Activated CD4-positive, alpha-beta T cell treated with anti-CD3 and anti-CD28 coated beads, Interleukin-2, amount 50 U/mL, for 4 hours (primary cell): ENCODE measurements around the gene MIEF1.

ENCODE experiments used
- DNase-seq, 2 experiments: peaks; one replicate each; pipeline ENCODE4 v3.0.0-alpha.2; 2020

The MIEF1 gene

DNA sequence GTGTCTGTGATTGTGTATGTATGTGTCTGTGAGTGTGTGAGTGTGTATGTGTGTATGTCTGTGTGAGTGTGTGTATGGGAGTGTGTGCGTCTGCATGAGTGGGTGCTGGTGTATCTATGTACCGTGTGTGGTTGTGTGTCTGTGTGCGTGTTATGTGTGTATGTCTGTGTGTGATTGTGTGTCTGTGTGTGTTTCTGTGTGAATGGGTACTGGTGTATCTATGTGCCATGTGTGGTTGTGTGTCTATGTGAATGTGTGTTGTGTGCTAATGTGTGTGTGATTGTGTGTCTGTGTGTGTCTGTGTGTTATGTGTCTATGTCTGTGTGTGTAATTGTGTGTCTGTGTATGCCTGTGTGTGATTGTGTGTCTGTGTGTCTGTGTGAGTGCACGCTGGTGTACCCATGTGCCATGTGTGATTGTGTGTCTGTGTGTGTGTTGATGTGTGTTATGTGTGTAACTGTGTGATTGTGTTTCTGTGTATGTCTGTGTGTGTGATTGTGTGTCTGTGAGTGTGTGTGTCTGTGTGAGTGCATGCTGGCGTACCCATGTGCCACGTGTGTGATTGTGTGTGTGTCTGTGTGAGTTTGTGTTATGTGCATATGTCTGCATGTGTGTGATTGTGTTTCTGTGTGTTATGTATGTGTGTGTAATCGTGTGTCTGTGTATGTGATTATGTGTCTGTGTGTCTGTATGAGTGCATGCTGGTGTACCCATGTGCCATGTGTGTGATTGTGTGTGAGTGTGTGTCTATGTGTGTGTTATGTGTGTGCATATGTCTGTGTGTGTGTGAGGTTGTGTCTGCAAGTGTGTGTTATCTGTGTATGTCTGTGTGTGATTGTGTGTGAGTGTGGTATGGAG lies 61.7 kb downstream of the MIEF1 start:
- DNase-seq, result no peak

DNA sequence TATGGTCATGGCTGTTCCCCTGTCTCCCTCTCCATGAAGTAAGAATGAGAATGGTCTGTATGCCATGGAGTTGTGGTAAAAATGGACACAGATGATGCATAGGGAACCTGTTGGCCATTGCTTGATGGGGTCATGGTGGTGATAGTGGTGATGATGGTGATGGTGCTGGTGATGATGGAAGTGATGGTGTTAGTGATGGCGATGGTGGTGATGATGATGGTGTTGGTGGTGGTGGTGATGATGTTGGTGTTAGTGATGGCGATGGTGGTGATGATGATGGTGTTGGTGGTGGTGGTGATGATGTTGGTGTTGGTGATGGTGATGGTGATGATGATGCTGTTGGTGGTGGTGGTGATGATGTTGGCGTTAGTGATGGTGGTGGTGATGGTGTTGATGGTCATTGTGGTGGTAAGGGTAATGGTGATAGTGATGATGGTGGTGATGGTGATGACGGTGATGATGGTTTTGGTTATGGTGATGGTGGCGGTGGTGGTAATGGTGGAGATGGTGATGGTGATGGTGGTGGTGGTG lies 63.4 kb downstream of the MIEF1 start:
- DNase-seq, result no peak

DNA sequence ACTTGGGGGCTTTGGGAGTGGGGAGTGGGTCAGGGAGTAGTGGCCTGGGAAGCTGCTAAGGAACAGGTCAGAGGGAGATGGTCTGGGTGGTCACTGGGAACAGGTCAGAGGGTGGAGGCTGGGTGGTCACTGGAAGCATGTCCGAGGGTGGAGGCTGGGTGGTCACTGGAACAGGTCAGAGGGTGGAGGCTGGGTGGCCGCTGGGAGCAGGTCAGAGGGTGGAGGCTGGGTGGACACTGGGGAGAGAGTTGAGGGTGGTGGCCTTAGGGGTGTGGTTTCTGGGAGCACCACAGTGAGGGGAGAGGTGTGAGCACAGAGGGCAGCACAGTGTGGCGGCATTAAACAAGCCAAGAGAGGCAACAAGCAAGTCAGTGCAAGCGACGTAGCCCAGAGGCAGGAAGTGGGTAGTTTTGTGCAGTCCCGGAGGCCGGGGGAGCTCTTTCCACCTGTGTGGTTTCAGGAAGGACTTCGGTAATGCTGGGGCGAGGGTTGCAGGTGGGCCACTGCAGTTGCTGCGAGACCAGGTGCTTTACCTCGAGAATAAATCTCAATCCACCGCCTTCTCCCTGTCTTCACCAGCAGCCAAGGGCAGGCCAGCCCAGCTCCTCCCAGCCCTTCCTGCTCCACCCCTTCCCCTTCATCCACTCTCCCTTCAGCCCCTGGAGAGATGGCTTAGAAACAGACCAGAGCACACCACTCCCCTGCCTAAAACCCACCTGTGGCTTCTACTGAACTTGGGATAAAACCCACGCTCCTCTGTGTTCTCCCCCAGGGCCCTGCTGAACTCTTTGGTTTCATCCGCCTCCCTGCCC lies 65.3 kb downstream of the MIEF1 start:
- DNase-seq, result peak; percentile 19 to 26
